A549 (cell line): ENCODE measurements around the gene SLC7A6OS.

Experiments used
- BHLHE40 ChIP-seq: IDR thresholded peaks from 2 replicates; pipeline ENCODE4 v1.6.1; 2012; ENCODE audit warnings: low read depth, low read length, inconsistent platforms
- CTCF ChIP-seq: fragments of >200 bp; sonication (Bioruptor Twin); formaldehyde crosslinking; IDR thresholded peaks from 3 replicates; pipeline ENCODE4 v1.5.1; 2016
- EP300 ChIP-seq, 2 experiments: fragments of >200 bp; sonication (Bioruptor Twin); formaldehyde crosslinking; IDR thresholded peaks; 2 replicates in 1 of 2; 3 replicates in 1 of 2; pipeline ENCODE4 v1.6.1; 2016 to 2017
- ESRRA ChIP-seq: fragments of 150-350 bp; IDR thresholded peaks from 2 replicates; pipeline ENCODE4 v1.6.1; 2014; ENCODE audit warnings: mild to moderate bottlenecking, low read length, borderline replicate concordance
- JUN ChIP-seq, 2 experiments: fragments of >200 bp; sonication (Bioruptor Twin); formaldehyde crosslinking; IDR thresholded peaks; 2 replicates in 1 of 2; 3 replicates in 1 of 2; pipeline ENCODE4 v1.6.1; 2016 to 2017
- JUNB ChIP-seq: fragments of >200 bp; sonication (Bioruptor Twin); formaldehyde crosslinking; IDR thresholded peaks from 2 replicates; pipeline ENCODE4 v1.6.1; 2016
- KDM1A ChIP-seq: fragments of 200-600 bp; sonication (generic); IDR thresholded peaks from 2 replicates; pipeline ENCODE4 v1.6.1; 2016; ENCODE audit warnings: low read depth, mild to moderate bottlenecking
- PBX3 ChIP-seq: IDR thresholded peaks from 2 replicates; pipeline ENCODE4 v1.6.1; 2012
- PHF8 ChIP-seq: fragments of 200-600 bp; sonication (generic); IDR thresholded peaks from 2 replicates; pipeline ENCODE4 v1.6.1; 2016; ENCODE audit warnings: low read depth, mild to moderate bottlenecking, antibody characterized with exemption, moderate library complexity, borderline replicate concordance
- POLR2A ChIP-seq: IDR thresholded peaks from 2 replicates; pipeline ENCODE4 v1.6.1; 2012; ENCODE audit warnings: mild to moderate bottlenecking, low read length
- POLR2AphosphoS2 ChIP-seq: conservative IDR thresholded peaks from 2 replicates; pipeline ENCODE4 v1.6.1; 2012; ENCODE audit warnings: low read length, improper control_type of control experiment, inconsistent platforms
- RFX5 ChIP-seq: fragments of 450-650 bp; IDR thresholded peaks from 2 replicates; pipeline ENCODE4 v1.7.1; 2014; ENCODE audit warnings: antibody characterized with exemption, mild to moderate bottlenecking, moderate library complexity

GRCh38 chr16:68310774-68311511, at the start of gene SLC7A6OS, which contains the start of gene PRMT7:
- TF ChIP-seq POLR2AphosphoS2: no peak
- no peak for TF ChIP-seq PBX3
- TF ChIP-seq CTCF: no peak
- peak; percentile 91 for TF ChIP-seq POLR2A
- no peak for TF ChIP-seq ESRRA
- no peak for TF ChIP-seq EP300 (IDR thresholded peaks at IDR 0.05)
- TF ChIP-seq JUN (IDR thresholded peaks at IDR 0.05): peak; percentile 63 to 82; a peak in 3 of 5 replicates
- TF ChIP-seq BHLHE40: no peak
- no peak for TF ChIP-seq KDM1A
- no peak for TF ChIP-seq RFX5
- TF ChIP-seq JUNB: no peak
- peak; percentile 75 for TF ChIP-seq PHF8
